ENCODE data around the gene MCC.

The MCC gene

GRCh38 chr5:113378514-113378913 lies 109.7 kb downstream of the MCC start:
- no peak for TF ChIP-seq ZFP30 (CRISPR knock-in tag; IDR thresholded peaks at IDR 0.05)
- no peak for TF ChIP-seq BACH2 (CRISPR knock-in tag; IDR thresholded peaks at IDR 0.05; ENCODE audit: borderline replicate concordance)
- TF ChIP-seq PATZ1 (CRISPR knock-in tag; IDR thresholded peaks at IDR 0.05; ENCODE audit: borderline replicate concordance): no peak
- no peak for TF ChIP-seq PPARA (CRISPR knock-in tag; IDR thresholded peaks at IDR 0.05; ENCODE audit: borderline replicate concordance)
- no peak for ATAC-seq

GRCh38 chr5:113378081-113378480 lies 110.2 kb downstream of the MCC start:
- TF ChIP-seq, protein P1, sequence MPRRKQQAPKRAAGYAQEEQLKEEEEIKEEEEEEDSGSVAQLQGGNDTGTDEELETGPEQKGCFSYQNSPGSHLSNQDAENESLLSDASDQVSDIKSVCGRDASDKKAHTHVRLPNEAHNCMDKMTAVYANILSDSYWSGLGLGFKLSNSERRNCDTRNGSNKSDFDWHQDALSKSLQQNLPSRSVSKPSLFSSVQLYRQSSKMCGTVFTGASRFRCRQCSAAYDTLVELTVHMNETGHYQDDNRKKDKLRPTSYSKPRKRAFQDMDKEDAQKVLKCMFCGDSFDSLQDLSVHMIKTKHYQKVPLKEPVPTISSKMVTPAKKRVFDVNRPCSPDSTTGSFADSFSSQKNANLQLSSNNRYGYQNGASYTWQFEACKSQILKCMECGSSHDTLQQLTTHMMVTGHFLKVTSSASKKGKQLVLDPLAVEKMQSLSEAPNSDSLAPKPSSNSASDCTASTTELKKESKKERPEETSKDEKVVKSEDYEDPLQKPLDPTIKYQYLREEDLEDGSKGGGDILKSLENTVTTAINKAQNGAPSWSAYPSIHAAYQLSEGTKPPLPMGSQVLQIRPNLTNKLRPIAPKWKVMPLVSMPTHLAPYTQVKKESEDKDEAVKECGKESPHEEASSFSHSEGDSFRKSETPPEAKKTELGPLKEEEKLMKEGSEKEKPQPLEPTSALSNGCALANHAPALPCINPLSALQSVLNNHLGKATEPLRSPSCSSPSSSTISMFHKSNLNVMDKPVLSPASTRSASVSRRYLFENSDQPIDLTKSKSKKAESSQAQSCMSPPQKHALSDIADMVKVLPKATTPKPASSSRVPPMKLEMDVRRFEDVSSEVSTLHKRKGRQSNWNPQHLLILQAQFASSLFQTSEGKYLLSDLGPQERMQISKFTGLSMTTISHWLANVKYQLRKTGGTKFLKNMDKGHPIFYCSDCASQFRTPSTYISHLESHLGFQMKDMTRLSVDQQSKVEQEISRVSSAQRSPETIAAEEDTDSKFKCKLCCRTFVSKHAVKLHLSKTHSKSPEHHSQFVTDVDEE (CRISPR knock-in tag; IDR thresholded peaks at IDR 0.05): no peak
- TF ChIP-seq ZFP30 (CRISPR knock-in tag; IDR thresholded peaks at IDR 0.05): no peak
- no peak for TF ChIP-seq ZFP3 (CRISPR knock-in tag; IDR thresholded peaks at IDR 0.05)
- no peak for TF ChIP-seq TOX (CRISPR knock-in tag; IDR thresholded peaks at IDR 0.05; ENCODE audit: borderline replicate concordance)
- no peak for TF ChIP-seq TCF4 (CRISPR knock-in tag; IDR thresholded peaks at IDR 0.05; ENCODE audit: borderline replicate concordance)
- no peak for TF ChIP-seq BACH2 (CRISPR knock-in tag; IDR thresholded peaks at IDR 0.05; ENCODE audit: borderline replicate concordance)
- TF ChIP-seq ZC3H10 (CRISPR knock-in tag; IDR thresholded peaks at IDR 0.05): no peak
- TF ChIP-seq SNAI2 (CRISPR knock-in tag; IDR thresholded peaks at IDR 0.05): no peak
- no peak for TF ChIP-seq GLIS3 (CRISPR knock-in tag; IDR thresholded peaks at IDR 0.05)
- no peak for ATAC-seq

- no peak for ATAC-seq
- no peak for TF ChIP-seq BACH2 (CRISPR knock-in tag; IDR thresholded peaks at IDR 0.05; ENCODE audit: borderline replicate concordance)
- no peak for TF ChIP-seq ZFP3 (CRISPR knock-in tag; IDR thresholded peaks at IDR 0.05)
- TF ChIP-seq CSDC2 (CRISPR knock-in tag; IDR thresholded peaks at IDR 0.05): no peak
- no peak for TF ChIP-seq POU6F1 (CRISPR knock-in tag; IDR thresholded peaks at IDR 0.05; ENCODE audit: borderline replicate concordance, low read depth)
- TF ChIP-seq, protein P1 (CRISPR knock-in tag; IDR thresholded peaks at IDR 0.05): no peak
- no peak for TF ChIP-seq ZNF70 (CRISPR knock-in tag; IDR thresholded peaks at IDR 0.05)
- no peak for TF ChIP-seq ZFP30 (CRISPR knock-in tag; IDR thresholded peaks at IDR 0.05)
- no peak for TF ChIP-seq TOX (CRISPR knock-in tag; IDR thresholded peaks at IDR 0.05; ENCODE audit: borderline replicate concordance)
- TF ChIP-seq SNAI2 (CRISPR knock-in tag; IDR thresholded peaks at IDR 0.05): no peak
- no peak for TF ChIP-seq RARB (CRISPR knock-in tag; IDR thresholded peaks at IDR 0.05)
- no peak for TF ChIP-seq ESRRG (CRISPR knock-in tag; IDR thresholded peaks at IDR 0.05)
- TF ChIP-seq ZNF8 (CRISPR knock-in tag; IDR thresholded peaks at IDR 0.05): no peak
- TF ChIP-seq GLIS3 (CRISPR knock-in tag; IDR thresholded peaks at IDR 0.05): no peak
Measured at GRCh38 chr5:113376640-113377039, 111.6 kb downstream of the MCC start.

- TF ChIP-seq ISL1 (CRISPR knock-in tag; IDR thresholded peaks at IDR 0.05) (no peak), TOX (CRISPR knock-in tag; IDR thresholded peaks at IDR 0.05; ENCODE audit: borderline replicate concordance) (no peak), ZFP3 (CRISPR knock-in tag; IDR thresholded peaks at IDR 0.05) (no peak), ESRRG (CRISPR knock-in tag; IDR thresholded peaks at IDR 0.05) (no peak), ZNF8 (CRISPR knock-in tag; IDR thresholded peaks at IDR 0.05) (no peak), RARB (CRISPR knock-in tag; IDR thresholded peaks at IDR 0.05) (no peak), SNAI2 (CRISPR knock-in tag; IDR thresholded peaks at IDR 0.05) (no peak), CSDC2 (CRISPR knock-in tag; IDR thresholded peaks at IDR 0.05) (no peak)
- no peak for ATAC-seq
Measured at GRCh38 chr5:113375480-113376060, 112.7 kb downstream of the MCC start.
